ENCODE data around the gene NR3C1.

The NR3C1 gene

DNA sequence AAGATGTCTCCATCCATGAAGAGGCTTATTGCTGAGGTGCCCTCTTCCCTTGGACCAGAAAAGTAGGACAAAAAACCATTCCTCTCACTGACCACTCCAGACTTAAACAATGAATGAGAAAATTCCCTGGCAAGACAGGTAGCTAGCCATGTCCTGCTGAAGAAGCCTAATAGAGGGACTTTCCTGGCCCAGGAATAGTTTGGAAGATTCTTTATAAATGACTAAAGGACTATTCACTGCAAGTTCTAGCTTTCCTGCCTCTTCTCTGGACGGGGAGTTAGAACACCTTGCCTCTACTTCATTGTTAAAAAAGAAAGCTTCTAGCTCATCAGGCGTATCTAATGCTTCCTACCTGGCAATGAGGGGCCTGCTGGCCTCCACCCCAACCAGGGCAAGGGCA, 153.6 kb downstream of the NR3C1 start:
- FAIRE-seq: no peak

DNA sequence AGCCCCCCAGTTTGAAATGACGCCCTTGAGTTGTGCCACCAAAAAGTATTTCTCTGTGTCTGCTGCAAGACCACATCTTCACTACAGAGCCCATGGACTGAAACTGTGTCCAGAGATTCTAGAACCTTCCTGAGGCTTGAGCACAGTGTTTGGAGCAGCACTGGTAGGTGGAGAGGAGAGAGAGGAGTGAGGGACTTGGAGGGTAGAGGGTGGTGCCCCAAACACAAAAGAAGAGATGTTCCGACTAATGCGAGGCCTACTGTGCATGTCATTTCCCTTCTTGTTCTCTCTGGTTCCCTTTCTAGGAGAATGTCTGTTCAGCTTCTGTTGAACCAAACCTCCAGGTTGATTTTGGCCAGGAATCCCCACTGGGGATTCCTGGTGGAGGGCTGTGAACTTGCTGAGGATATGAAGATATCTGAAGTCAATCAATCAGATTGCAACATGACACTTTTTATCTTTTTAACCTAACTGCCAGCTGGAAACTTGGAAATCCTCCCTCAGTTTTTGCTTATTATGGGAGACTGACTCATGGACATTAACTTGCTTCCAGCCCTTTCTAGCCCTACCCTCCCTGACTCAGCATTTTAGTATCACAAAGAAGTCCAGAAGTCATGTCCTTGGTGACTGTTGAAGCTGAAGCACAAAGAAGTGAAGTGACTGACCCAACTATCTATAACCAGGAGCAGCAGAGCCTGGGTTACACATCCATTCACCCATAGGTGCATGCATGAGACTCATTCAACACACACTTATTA, 154.5 kb downstream of the NR3C1 start:
- FAIRE-seq: no peak

DNA sequence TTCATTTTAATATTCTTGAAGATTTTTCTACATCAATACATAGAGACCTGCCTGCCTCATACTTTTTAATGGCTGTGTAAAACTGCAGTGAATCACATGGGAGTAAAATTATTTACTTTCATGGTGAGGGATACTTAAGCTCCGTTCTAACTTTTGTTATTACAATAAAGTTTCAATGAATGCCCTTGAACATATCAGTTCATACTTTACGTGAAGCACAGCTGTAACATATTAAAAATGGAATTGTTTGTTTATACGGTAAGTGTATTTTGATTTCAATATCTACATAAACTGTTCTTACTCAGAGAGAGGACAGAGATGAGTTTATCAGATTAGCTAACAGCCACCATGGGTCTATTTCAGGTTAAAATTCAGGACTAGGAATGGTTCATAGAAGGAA, 155.1 kb downstream of the NR3C1 start:
- no peak for FAIRE-seq

DNA sequence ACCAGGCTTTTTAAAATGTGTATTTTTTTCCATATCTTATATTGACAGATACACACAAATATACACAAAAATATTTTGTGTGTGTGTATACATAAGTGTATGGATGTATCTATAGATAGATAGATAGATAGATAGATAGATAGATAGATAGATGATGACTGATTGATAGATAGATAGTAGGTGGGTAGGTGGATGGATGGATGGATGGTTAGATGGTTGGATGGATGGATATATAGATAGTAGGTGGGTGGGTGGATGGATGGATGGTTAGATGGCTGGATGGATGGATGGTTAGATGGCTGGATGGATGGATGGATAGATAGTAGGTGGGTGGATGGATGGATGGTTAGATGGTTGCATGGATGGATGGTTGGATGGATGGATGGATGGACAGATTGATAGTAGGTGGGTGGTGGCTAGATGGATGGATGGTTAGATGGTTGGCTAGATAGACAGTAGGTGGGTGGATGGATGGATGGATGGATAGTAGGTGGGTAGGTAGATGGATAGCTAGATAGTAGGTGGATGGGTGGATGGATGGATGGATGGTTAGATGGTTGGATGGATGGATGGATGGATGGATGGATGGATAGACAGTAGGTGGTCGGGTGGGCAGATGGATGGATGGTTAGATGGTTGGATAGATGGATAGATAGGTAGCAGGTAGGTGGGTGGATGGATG, 156.2 kb downstream of the NR3C1 start:
- no peak for FAIRE-seq

DNA sequence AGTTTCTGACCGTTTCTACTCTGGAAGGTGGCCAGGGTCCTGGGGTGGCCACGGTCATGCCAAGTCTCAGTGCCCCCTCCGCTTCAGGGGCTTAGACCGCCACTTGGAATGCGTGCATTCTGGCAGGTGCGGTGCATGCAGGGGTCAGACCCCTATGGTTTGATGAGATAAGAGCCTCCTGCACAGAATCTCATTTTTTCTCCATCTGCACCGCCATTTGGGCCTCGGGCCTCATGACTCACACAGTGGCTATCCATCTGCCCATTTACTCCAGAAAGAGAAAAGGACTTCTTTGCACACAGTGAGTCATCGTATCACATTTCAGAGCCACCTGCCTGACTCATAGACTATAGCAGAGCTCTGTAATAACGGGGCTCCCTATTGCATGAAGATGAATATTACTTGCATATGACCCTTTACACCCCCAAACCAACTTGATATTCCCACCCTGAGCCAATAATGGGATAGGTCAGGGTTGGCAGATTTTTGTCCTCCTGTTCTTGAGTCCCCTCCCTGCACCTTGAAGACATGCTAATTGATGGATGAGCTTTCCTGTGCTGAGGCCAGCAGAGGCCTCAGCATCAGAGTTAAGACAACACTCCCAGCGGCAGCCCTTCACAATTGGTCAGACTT, 157.4 kb downstream of the NR3C1 start:
- FAIRE-seq: no peak

DNA sequence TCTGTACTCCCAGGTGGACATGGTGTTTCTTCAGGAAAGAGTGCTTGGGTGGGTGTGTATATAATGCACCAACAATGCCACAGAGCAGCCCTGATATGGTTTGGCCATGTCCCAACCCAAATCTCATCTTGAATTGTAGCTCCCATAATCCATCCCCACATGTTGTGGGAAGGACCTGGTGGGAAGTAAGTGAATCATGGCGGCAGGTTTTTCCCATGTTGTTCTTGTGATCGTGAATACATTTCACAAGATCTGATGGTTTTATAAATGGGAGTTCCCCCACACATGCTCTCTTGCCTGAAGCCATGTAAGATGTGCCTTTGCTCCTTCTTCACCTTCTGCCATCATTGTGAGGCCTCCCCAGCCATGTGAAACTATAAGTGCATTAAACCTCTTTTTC, 158.5 kb downstream of the NR3C1 start:
- FAIRE-seq: no peak

DNA sequence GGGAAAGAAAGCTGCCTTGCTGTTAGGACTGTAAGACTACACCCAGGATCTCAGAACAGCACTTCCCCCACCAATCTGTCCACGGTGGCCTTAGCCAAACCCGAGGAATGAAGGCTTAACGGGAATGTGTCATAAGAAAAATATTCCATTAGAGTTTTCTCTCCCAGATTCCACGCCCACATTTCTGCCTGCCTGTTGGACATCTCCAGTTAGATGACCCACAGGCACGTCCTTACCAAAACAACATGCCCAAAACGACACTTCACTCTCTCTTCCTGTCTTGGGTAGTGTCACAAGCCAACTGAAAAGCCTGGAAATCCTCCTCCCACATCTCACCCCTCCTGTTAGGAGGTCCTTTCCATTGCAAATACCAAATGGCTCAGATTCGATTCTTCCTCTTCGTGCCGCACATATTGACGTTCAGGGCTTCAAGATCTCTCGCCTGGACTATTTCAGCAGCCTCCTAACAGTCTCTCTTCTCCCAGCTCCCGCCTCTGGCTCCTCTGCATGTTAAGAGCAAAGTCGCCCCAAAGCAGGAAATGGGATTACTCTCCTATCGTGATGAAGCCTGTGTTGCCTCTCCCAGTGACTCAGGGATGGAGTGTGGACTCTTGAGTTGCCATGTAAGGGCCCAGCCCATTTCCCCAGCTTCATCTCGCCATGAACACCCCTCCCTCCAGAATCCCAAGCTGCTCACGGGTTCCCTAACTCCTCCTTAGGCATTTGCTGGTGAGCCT, 159.3 kb downstream of the NR3C1 start:
- FAIRE-seq: no peak

DNA sequence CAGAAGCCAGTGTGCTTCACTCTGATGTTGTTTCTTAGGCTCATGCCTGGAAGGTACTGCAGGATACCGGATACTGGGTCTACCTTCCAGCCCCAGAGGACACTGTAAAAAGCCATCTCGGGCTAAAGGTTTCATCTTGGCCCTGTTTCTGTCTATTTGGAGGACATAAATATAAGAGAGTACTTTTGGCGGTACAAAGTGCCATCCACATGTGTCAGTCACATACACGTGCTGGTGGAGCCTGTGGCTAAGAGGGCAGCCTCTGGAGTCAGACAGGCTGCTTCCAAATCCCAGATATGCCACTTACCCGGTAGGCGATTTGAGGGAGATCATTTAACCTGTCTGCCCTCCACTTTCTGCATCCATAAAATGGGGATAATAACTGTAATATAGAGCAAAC, 160.4 kb downstream of the NR3C1 start:
- no peak for FAIRE-seq

DNA sequence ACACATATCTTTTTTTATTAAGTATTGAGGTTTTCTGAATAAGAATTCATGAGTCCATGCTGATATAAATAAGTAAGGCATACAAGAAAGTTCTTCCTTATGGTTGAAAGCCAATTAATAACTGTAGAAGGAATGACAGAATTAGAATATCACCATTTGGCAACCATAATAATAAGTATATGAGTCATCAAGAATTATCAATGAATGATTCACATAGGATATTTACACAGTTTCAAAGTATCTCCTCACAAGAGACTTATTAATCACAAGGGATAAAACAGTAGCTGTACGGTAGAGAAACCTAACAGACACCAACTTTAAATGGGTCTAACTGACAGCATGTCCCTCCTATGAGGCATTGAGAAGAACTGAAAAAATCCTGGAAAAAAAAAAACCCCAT, 161.6 kb downstream of the NR3C1 start:
- no peak for FAIRE-seq

DNA sequence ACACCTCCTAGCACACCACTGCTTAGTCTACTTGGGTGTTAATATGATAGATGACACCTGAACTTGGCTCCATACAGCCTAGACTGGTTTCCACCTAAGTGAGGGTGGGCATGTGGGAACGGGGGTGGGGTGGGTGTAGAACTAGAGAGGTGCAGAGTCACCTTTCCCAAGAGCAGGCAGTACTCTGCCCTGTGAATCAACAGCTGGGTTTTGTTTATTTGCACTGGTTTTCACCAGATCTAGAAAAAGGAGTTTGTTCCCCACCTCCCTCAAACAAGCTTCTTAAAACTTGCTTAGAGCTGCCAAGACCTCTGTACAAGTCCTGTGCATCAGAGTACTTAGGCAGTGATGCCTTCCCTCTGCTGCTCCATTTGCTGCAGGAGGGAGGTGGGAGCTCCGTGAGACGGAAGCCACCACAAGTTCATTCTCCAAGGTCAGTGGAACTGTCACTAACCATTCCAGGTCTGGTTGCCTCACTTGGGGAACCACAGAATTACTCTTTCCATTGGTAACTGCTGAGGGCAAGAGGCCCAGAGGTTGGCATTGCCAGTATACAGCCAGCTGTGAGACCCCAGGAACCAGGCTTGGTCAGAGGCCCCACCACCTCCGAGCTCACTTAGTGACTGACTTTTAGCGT, 163.5 kb downstream of the NR3C1 start:
- no peak for FAIRE-seq

DNA sequence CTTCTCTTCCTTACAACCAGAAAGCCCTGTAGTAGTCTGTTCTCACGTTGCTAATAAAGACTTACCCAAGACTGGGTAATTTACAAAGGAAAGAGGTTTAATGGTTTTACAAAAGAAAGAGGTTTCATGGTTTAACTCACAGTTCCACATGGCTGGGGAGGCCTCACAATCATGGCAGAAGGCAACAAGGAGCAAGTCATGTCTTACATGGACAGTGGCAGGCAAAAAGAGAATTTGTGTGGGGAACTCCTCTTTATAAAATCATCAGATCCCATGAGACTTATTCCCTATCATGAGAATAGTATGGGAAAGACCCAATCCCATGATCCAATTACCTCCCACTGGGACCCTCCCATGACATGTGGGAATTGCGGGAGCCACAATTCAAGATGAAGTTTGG, 164.9 kb downstream of the NR3C1 start:
- no peak for FAIRE-seq

DNA sequence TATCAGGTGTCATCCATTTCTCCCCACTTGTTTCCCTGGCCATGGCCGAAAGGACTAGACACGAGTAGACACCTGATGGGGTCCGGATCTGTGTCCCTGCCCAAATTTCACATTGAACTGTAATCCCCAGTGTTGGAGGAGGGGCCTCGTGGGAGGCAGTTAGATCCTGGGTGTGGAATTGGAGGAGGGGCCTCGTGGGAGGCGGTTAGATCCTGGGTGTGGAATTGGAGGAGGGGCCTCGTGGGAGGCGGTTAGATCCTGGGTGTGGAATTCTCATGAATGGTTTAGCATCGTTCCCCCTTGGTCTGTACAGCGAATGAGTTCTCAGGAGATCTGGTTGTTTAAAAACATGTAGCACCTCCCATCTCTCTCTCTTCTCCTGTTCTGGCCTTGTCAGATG, 165.8 kb downstream of the NR3C1 start:
- FAIRE-seq: no peak

DNA sequence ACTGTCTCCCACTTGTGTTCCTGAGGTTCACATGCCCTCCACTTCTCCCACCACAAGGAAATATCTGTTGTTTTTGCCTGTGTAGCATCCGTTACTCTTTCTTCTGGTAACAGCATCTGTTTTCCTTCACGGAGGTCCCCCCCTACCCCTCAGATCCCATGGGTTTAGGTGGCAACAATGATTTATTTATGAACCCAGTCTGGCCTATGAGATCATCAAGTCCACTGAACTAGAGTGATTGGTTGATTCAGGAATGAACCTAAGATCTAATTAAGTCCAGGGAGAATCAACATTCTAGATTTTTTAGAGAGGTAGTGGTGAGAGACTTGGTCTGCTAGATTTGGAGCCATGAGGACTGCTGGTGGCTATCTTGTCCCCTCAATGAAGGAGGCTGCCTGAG, 166.8 kb downstream of the NR3C1 start:
- FAIRE-seq: no peak

DNA sequence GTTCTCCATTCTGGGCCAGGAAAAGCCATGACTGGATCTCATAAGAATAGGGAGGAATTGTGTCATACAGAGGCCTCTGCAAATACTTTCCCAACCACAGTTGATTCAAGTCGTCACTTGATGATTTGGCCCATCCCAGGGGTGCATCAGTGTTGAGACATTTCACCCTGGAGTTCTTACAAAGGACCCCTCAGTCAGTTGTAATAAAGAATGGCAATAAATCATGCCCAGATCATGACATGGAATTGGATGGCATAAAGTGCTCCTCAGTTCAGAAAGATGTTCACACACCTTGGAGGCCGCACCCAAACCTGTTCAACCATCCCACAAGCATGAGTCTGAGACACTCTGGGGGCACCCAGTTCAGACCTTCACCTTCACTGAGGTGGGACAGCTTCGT, 168.1 kb downstream of the NR3C1 start:
- no peak for FAIRE-seq

DNA sequence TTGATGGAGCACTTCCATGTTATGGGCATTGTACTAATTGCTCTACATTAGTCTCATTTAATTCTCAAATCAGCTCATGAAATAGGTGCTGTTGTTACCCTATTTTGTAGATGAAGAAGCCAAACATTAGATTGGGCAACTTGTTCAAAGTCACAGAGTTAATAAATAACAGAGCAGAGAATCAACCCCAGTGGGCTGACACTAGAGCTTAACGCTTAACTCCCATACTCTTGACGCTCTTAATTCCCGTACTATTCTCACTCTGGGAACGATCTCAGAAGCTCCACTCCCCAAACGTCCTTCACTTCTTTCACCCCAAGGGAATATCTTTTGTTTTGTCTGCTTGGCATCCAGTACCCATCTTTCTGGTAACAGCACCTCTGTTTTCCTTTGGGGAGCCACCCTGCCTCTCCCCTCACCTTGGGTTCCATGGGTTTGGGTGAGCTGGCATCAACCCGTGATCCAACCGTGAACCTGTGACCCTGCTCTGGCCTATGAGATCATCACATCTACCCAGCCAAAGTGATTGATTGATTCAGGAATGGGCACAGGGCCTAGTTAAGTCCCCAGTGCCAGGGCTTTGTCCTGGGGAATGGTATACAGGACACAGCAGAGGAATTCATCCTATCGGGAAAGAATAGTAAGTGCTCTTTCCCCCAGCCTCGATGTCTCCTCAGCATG, 169.2 kb downstream of the NR3C1 start:
- no peak for FAIRE-seq

DNA sequence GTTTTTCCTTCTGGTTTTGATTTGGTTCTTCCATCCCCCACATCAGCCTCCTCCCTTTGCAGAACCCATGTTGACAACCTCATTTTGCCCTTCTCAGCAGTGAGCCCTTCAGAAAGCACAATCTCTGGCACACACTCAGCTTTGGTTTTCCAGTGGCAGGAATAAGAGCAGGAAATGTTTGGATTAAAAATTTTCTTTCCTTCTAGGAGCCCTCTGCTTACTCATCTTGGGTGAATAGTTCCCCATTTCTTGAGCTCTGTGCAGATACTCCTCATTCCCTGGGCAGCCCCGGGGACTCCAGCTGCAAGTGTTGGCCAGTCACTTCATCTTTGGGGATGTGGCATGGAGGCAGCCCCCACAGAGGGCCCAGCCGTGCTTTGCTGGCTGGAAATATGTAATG, 170.5 kb downstream of the NR3C1 start:
- no peak for FAIRE-seq

DNA sequence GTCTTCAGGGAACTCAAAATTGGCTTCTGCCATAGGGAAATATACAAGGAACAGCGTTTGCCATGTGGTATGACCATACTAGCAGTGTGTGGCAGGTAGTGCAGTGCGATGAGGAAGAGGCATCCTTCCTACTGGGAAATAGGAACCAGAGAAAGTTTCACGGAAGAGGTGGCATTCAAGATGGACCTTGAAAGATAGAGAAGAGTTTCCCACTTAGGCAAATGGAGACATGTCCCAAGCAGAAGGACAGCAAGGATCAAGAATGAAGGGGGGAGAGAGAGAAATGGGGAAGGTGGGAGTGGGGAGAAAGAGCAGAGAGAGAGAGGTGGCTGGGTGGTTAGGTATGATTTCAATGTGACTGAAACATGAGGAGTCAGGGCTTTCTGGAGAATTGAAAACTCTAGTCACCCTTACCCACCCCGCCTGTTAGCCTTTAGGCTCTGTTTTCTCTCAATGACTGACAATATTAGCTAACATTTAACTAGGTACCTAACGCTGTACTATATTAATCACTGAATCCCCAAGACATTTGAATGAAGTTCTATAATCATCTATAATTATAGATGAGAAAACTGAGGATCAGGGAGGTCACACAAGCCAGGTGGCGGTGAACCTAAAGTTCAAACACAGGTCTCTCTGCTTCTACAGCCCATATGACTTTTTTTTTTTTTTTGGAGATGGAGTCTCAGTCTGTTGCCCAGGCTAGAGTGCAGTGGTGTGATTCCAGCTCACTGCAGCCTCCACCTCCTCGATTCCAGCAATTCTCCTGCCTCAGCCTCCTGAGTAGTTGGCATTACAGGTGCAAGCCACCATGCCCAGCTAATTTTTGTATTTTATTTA, 171.3 kb downstream of the NR3C1 start:
- FAIRE-seq: no peak

DNA sequence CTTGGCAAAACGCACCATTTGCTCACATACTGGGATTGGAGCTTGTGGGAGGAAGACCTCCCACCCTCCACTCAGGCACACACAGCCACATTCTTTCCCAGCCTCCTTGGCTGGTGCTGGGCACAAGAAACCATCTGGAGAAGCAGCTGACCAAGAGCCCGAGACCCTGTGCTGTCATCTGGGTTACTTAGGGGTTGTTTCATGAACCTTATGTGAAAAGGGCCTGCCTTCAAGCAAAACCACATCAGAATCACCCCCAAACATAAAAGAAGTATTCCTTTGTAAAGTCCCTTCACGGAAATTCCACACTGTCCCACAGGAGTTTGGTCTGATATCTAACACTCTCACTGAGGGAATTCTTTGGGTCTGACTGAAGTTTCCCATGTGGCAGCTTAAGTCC, 172.1 kb downstream of the NR3C1 start:
- FAIRE-seq: no peak

DNA sequence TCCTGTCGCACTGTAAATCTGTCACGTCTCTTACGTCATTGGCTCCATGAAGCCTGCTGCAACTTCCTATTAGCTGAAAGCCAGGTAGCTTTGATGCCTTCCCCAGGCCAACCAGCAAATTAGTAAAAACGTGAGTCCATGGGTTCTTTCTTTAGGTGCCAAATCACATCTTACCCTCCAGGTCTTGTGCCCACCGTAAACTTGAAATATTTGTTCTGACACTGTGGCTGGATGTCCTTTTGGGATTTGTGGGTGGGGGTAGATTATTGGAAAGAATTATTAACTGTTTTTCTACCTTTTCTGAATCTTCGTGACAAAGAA, 172.8 kb downstream of the NR3C1 start:
- FAIRE-seq: no peak

DNA sequence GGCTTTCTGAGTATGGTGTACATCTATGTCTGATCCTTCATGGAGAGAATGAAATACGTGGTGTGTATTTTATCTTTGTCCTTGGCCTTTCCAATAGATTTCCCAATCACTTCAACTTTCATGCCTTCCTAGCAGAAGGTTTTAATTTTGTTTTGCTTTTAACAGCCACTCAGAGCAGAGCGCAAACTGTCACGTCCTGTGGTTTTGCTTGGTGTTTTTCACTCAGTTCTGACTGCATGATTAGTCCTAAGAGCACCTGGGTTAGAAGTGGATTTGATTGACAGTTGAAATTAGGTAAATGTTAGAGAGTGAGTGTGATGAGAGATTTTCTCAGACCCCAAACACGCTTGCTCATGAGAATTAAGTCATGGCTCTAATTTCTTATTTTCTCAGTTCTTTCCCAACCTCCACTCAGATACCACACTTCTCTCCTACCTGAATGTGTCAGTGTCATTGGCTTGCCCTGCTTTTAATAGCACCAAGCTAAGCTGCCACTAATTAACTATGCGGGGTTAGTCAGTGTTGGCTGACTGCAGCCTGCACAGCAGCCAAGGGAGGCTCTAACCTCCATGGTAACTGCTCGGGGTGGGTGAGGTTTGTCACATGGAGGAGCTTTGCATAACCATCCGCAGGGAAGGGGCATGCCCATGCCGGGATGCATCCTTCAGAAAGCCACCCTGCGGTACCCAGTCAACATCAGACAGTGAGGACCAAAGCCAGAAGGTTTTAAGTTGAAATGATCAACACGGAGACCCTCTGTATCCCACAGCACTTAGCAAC, 173.4 kb downstream of the NR3C1 start:
- FAIRE-seq: no peak

DNA sequence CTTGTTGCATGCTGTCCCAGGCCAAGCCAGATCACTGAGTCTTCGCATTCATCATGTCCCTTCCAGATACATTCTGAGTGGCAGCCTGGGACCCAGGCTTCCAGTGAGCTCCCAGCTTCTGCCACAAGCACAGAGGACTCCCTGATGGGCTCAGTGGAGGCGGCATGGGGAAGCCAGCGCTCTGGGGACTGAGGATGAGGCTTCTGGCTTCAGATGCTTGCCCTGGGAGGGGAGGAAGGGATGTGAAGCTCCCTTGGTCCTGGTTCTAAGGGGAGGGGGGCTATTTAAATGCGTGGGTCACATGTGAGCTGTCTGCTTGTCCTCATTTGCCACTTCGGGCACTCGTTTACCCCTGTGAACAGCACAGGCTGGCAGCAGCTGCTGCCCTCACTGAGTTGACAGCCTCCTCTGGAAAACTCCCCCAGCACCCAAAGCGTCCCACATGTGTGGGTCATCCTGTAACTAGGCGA, 174.0 kb downstream of the NR3C1 start:
- no peak for FAIRE-seq

Data from TTC549 (cell line).